Skeletal muscle satellite cell (primary cell): ENCODE results near the gene MTM1.

ENCODE experiments used
- H3K27me3 ChIP-seq: 2 replicates; pipeline ENCODE4 v1.7.0; 2013; ENCODE audit warnings: low read length; ENCODE audit not compliant: control insufficient read depth, insufficient read depth
- H3K36me3 ChIP-seq: 2 replicates; pipeline ENCODE4 v1.7.0; 2013; ENCODE audit warnings: mild to moderate bottlenecking, control low read depth, low read length; ENCODE audit not compliant: insufficient read depth
- H3K4me1 ChIP-seq: 2 replicates; pipeline ENCODE4 v1.7.0; 2013; ENCODE audit warnings: low read length; ENCODE audit not compliant: control insufficient read depth, insufficient read depth
- H3K4me2 ChIP-seq: 2 replicates; pipeline ENCODE4 v1.7.0; 2013; ENCODE audit warnings: mild to moderate bottlenecking, low read length
- H3K4me3 ChIP-seq: 2 replicates; pipeline ENCODE4 v1.7.0; 2013; ENCODE audit warnings: low read length
- H3K9ac ChIP-seq: 2 replicates; pipeline ENCODE4 v1.7.0; 2013; ENCODE audit warnings: mild to moderate bottlenecking, low read depth, low read length, moderate library complexity
- H3K9me3 ChIP-seq: replicated peaks from 2 replicates; pipeline ENCODE4 v1.7.0; 2013; ENCODE audit warnings: mild to moderate bottlenecking, control low read depth, low read length

The MTM1 gene

GRCh38 chrX:150540965-150541364, 27.5 kb upstream of the MTM1 start:
- H3K36me3 ChIP-seq: no peaks in the 10 kb centered on the region
- no peak overlapping the region for H3K4me3 ChIP-seq
- no peak overlapping the region for H3K9ac ChIP-seq
- peaks cover 16% of the 10 kb centered on the region for H3K9me3 ChIP-seq
- no peaks in the 10 kb centered on the region for H3K27me3 ChIP-seq
- H3K4me1 ChIP-seq: no peaks in the 10 kb centered on the region
- H3K4me2 ChIP-seq: no peak overlapping the region

GRCh38 chrX:150542846-150543229, 25.6 kb upstream of the MTM1 start:
- Histone ChIP-seq H3K9me3 (peaks cover 6% of the 10 kb centered on the region), H3K36me3 (no peaks in the 10 kb centered on the region), H3K9ac (no peak overlapping the region), H3K4me2 (no peak overlapping the region), H3K4me3 (no peak overlapping the region), H3K27me3 (no peaks in the 10 kb centered on the region), H3K4me1 (peaks cover 12% of the 10 kb centered on the region)

- H3K27me3 ChIP-seq: no peaks in the 10 kb centered on the region
- H3K9me3 ChIP-seq: peaks cover under 1% of the 10 kb centered on the region
- no peak overlapping the region for H3K4me2 ChIP-seq
- peaks cover 18% of the 10 kb centered on the region for H3K4me1 ChIP-seq
- H3K9ac ChIP-seq: no peak overlapping the region
- H3K36me3 ChIP-seq: no peaks in the 10 kb centered on the region
- no peak overlapping the region for H3K4me3 ChIP-seq
These were observed 24.9 kb upstream of the MTM1 start for GRCh38 chrX:150543230-150544155.

GRCh38 chrX:150544222-150544787, 24.1 kb upstream of the MTM1 start:
- H3K9ac ChIP-seq: no peak overlapping the region
- H3K36me3 ChIP-seq: no peaks in the 10 kb centered on the region
- H3K4me2 ChIP-seq: no peak overlapping the region
- H3K27me3 ChIP-seq: no peaks in the 10 kb centered on the region
- peaks cover 26% of the 10 kb centered on the region for H3K4me1 ChIP-seq
- no peak overlapping the region for H3K4me3 ChIP-seq
- H3K9me3 ChIP-seq: no peaks in the 10 kb centered on the region

- H3K4me1 ChIP-seq: peaks cover 26% of the 10 kb centered on the region
- no peaks in the 10 kb centered on the region for H3K27me3 ChIP-seq
- no peak overlapping the region for H3K4me3 ChIP-seq
- H3K36me3 ChIP-seq: no peaks in the 10 kb centered on the region
- H3K4me2 ChIP-seq: no peak overlapping the region
- H3K9me3 ChIP-seq: no peaks in the 10 kb centered on the region
- H3K9ac ChIP-seq: no peak overlapping the region
These were observed 23.3 kb upstream of the MTM1 start for GRCh38 chrX:150544835-150545770.

GRCh38 chrX:150546711-150547153, 21.7 kb upstream of the MTM1 start:
- Histone ChIP-seq H3K4me2 (no peak overlapping the region), H3K4me1 (peaks cover 26% of the 10 kb centered on the region), H3K27me3 (no peaks in the 10 kb centered on the region), H3K9ac (no peak overlapping the region), H3K36me3 (no peaks in the 10 kb centered on the region), H3K4me3 (no peak overlapping the region), H3K9me3 (no peaks in the 10 kb centered on the region)

GRCh38 chrX:150547375-150548115, 20.9 kb upstream of the MTM1 start:
- Histone ChIP-seq H3K36me3 (no peaks in the 10 kb centered on the region), H3K9me3 (no peaks in the 10 kb centered on the region), H3K4me2 (peak overlapping the region; percentile 79), H3K4me3 (peak overlapping the region; percentile 62), H3K27me3 (no peaks in the 10 kb centered on the region), H3K4me1 (peaks cover 26% of the 10 kb centered on the region), H3K9ac (peak overlapping the region; percentile 62)

- peaks cover 26% of the 10 kb centered on the region for H3K4me1 ChIP-seq
- H3K9me3 ChIP-seq: no peaks in the 10 kb centered on the region
- H3K4me2 ChIP-seq: peak overlapping the region; percentile 79
- H3K36me3 ChIP-seq: no peaks in the 10 kb centered on the region
- H3K27me3 ChIP-seq: no peaks in the 10 kb centered on the region
- H3K9ac ChIP-seq: no peak overlapping the region
- no peak overlapping the region for H3K4me3 ChIP-seq
These were observed 20.2 kb upstream of the MTM1 start for GRCh38 chrX:150548251-150548650.

- no peak overlapping the region for H3K9ac ChIP-seq
- H3K4me2 ChIP-seq: peak overlapping the region; percentile 41
- no peaks in the 10 kb centered on the region for H3K9me3 ChIP-seq
- no peak overlapping the region for H3K4me3 ChIP-seq
- peaks cover 26% of the 10 kb centered on the region for H3K4me1 ChIP-seq
- H3K36me3 ChIP-seq: no peaks in the 10 kb centered on the region
- H3K27me3 ChIP-seq: peaks cover under 1% of the 10 kb centered on the region
These were observed 19.7 kb upstream of the MTM1 start for GRCh38 chrX:150548684-150549083.

GRCh38 chrX:150551963-150552362, 16.5 kb upstream of the MTM1 start:
- H3K36me3 ChIP-seq: no peaks in the 10 kb centered on the region
- no peak overlapping the region for H3K4me2 ChIP-seq
- H3K9me3 ChIP-seq: no peaks in the 10 kb centered on the region
- no peak overlapping the region for H3K9ac ChIP-seq
- no peak overlapping the region for H3K4me3 ChIP-seq
- H3K27me3 ChIP-seq: peaks cover 7% of the 10 kb centered on the region
- H3K4me1 ChIP-seq: peaks cover 22% of the 10 kb centered on the region
